PFSK-1 (cell line): ENCODE results near the gene ZNF775.

Experiments used
- FOXP2 ChIP-seq: optimal IDR thresholded peaks from 2 replicates; pipeline ENCODE3; 2011; ENCODE audit warnings: borderline replicate concordance, control low read depth, inconsistent platforms; ENCODE audit not compliant: insufficient read depth; ENCODE audit errors: extremely low read length, extremely low read depth
- POLR2AphosphoS5 ChIP-seq: IDR thresholded peaks from 2 replicates; pipeline ENCODE4 v1.6.1; 2012; ENCODE audit warnings: low read depth, mild to moderate bottlenecking, control low read depth, low read length, moderate library complexity
- SIN3A ChIP-seq: IDR thresholded peaks from 2 replicates; pipeline ENCODE4 v1.6.1; 2012; ENCODE audit warnings: mild to moderate bottlenecking, low read length, moderate library complexity, borderline replicate concordance; ENCODE audit not compliant: insufficient read depth
- TAF1 ChIP-seq: IDR thresholded peaks from 2 replicates; pipeline ENCODE4 v1.6.1; 2012; ENCODE audit warnings: low read length, control low read depth, borderline replicate concordance; ENCODE audit not compliant: insufficient read depth
- TF ChIP-seq, protein P1 (sequence below), 2 experiments: IDR thresholded peaks; 2 replicates each; pipeline versions ENCODE4 v1.6.1 to v1.8.0; 2011 to 2012; ENCODE audit warnings: low read depth in 2 of 2, low read length in 2 of 2, control low read depth in 1 of 2, inconsistent platforms in 1 of 2, mild to moderate bottlenecking in 1 of 2, moderate library complexity in 1 of 2; ENCODE audit not compliant: insufficient read depth in 1 of 2

The ZNF775 gene

GRCh38 chr7:150398108-150398964 is 19.2 kb downstream of the ZNF775 start:
- no peak for TF ChIP-seq FOXP2
- TF ChIP-seq SIN3A, result no peak
- no peak for TF ChIP-seq POLR2AphosphoS5
- TF ChIP-seq, protein P1, sequence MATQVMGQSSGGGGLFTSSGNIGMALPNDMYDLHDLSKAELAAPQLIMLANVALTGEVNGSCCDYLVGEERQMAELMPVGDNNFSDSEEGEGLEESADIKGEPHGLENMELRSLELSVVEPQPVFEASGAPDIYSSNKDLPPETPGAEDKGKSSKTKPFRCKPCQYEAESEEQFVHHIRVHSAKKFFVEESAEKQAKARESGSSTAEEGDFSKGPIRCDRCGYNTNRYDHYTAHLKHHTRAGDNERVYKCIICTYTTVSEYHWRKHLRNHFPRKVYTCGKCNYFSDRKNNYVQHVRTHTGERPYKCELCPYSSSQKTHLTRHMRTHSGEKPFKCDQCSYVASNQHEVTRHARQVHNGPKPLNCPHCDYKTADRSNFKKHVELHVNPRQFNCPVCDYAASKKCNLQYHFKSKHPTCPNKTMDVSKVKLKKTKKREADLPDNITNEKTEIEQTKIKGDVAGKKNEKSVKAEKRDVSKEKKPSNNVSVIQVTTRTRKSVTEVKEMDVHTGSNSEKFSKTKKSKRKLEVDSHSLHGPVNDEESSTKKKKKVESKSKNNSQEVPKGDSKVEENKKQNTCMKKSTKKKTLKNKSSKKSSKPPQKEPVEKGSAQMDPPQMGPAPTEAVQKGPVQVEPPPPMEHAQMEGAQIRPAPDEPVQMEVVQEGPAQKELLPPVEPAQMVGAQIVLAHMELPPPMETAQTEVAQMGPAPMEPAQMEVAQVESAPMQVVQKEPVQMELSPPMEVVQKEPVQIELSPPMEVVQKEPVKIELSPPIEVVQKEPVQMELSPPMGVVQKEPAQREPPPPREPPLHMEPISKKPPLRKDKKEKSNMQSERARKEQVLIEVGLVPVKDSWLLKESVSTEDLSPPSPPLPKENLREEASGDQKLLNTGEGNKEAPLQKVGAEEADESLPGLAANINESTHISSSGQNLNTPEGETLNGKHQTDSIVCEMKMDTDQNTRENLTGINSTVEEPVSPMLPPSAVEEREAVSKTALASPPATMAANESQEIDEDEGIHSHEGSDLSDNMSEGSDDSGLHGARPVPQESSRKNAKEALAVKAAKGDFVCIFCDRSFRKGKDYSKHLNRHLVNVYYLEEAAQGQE (IDR thresholded peaks at IDR 0.05; ENCODE audit: insufficient read depth in 1 of 2, low read depth in 2 of 2, low read length in 2 of 2), result no peak
- no peak for TF ChIP-seq TAF1

- TF ChIP-seq FOXP2 (no peak), TAF1 (no peak), SIN3A (no peak), POLR2AphosphoS5 (no peak)
- TF ChIP-seq, protein P1 (IDR thresholded peaks at IDR 0.05; ENCODE audit: insufficient read depth in 1 of 2, low read depth in 2 of 2, low read length in 2 of 2), result no peak
These were observed 19.8 kb downstream of the ZNF775 start for GRCh38 chr7:150398965-150399320.

- TF ChIP-seq POLR2AphosphoS5, result no peak
- no peak for TF ChIP-seq SIN3A
- no peak for TF ChIP-seq FOXP2
- TF ChIP-seq, protein P1 (IDR thresholded peaks at IDR 0.05; ENCODE audit: insufficient read depth in 1 of 2, low read depth in 2 of 2, low read length in 2 of 2), result no peak
- TF ChIP-seq TAF1, result no peak
These were observed 20.4 kb downstream of the ZNF775 start for GRCh38 chr7:150399421-150400007.

DNA sequence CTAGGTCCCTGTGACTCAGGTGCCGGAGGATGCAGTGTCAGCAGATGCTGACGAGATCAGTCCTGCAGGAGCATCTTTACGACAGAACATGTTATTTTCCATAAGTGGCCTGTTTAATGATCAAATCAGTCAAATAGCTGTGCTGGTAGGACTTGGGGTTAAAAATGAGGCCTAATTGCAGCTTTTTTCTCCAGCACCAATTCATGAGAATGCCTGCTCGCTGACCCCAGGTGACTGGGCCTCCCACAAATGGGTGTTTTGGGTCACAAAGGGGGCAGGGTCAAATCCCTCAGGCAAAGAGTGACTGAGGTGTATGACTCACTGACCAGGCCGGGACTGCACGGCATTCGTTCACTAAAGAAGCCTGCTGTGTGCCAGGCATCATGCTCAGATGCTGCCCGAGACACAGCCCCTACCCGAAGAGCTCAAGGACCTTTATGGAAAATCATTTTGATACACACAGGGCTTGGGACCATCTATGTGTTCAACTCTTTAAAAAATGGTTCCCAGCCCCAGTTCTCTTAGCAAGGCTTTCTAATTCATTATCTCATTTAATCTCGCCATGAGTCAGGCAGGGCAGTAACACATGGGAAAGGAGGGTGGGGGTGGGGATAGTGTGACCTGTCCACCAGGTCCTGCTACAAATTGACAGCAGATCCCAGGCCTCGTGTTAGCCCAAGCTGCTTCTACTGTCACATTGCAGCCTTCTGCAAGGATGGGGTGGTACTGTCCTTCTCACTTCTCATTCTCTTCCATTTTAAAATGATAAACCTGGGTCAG is 21.1 kb downstream of the ZNF775 start:
- TF ChIP-seq POLR2AphosphoS5 (no peak), TAF1 (no peak), SIN3A (no peak), FOXP2 (no peak)
- TF ChIP-seq, protein P1 (IDR thresholded peaks at IDR 0.05; ENCODE audit: insufficient read depth in 1 of 2, low read depth in 2 of 2, low read length in 2 of 2), result no peak
